Measurements from ENCODE around the gene CAPN5.

The CAPN5 gene

DNA sequence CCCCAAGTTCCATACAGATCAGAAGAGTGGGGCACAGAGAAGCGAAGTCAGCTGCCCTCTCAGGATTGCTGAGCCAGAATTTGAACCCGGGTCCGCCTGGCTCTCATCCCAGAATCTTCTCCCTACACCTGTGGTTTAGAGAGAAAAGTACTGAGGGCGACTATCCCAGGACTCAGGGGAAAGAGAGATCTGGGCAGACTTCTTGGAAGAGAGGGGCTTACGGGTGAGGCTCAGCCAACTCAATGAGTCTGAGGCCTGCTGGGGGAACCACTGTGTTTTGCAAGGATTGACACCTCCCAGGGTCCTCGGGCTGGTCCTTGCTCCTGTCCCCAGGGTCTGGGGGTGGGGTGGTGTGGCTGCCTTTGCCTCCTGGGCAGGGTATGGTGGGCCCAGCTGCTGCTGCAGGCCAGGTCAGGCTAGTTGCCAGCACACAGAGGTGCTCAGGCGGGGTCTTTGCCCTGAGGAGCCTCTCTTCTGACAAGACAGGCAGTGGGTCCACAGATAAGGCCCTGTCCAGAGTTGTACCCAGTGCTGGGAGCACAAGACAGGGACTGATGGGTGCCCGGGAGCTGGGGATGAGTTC, 1.2 kb downstream of the CAPN5 start:
- no peak for DNase-seq

GRCh38 chr11:77068457-77069335, 1.9 kb downstream of the CAPN5 start:
- DNase-seq: no peak

GRCh38 chr11:77069336-77069968, 2.7 kb downstream of the CAPN5 start:
- DNase-seq: no peak

DNA sequence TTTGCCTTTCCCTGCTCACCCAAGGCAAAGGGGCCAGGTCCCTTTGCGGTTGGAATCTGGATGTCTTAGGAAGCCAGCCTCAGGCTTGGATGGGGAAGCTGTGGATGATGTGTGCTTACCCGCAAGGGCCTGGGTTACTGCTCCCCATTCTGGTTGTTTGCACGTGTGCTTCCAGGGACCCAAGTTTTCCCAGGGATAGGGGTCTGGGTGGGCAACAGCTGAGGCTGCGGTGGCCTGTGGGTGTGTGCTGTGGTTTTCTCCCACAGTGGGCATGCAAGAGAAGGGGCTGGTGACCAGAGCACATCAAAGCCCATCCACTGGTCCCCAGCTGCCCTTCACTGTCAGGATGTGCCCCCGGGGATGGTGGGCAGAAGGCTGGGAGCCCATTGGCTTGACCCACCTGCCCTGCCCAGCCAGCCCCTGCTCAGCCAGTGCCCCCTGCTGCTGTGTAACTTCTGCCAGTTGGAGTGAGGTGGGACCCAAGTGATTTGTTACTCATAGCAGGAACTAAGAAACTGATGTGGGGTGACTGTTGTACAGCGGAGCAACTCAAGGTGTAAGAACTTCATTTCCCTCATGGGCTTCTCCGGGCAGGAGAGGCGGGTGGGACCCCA, 3.3 kb downstream of the CAPN5 start:
- DNase-seq: no peak

DNA sequence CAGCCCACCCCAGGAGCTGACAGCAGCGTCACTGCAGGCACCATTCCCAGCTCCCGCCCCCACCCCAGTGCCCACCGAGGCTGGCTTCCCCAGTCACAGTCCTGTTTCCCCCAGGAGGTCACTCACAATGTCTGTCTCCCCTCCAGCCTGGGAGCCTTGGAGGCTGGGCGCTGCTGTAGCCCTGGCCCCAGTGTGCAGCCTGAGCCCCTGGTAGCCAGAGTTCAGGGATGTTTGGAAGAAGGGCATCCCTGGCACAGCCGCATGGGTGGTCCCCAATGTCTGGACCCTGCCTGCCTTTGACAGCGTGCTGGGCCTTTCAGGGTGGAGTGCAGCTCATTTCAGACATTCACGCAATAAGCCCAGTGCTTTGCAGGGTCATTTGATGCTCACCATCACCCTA, 4.3 kb downstream of the CAPN5 start:
- no peak for DNase-seq

- DNase-seq: no peak
These were observed 5.2 kb downstream of the CAPN5 start for GRCh38 chr11:77071671-77072605.

DNA sequence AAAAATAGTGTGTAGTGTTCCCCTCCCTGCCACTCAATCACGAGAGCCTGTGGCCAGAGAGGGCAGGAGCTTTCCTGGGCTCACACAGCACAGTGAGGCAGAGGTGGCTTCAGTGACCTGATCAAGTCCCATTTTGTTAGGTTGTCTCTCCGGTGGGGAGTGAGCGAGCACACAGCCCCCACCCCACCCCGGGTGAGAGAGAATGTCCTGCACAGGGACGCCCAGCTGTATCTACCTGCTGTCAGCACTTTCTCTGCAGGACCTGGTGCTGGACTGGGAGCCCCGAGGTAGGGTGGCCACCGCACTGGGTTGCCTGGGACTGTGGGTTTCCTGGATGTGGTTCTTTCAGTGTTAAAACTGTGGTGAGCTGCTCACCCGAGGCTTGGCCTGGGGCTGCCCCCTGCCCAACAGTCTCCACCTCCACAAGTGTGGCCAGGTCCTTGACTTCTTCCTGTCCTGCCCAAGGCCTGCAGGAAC, 6.1 kb downstream of the CAPN5 start:
- no peak for DNase-seq

GRCh38 chr11:77073328-77074001, 6.7 kb downstream of the CAPN5 start:
- no peak for DNase-seq

- no peak for DNase-seq
These were observed 7.4 kb downstream of the CAPN5 start for GRCh38 chr11:77074205-77074604.

- no peak for DNase-seq
These were observed 8.0 kb downstream of the CAPN5 start for GRCh38 chr11:77074626-77075221.

GRCh38 chr11:77075425-77075905, 8.7 kb downstream of the CAPN5 start:
- no peak for DNase-seq

DNA sequence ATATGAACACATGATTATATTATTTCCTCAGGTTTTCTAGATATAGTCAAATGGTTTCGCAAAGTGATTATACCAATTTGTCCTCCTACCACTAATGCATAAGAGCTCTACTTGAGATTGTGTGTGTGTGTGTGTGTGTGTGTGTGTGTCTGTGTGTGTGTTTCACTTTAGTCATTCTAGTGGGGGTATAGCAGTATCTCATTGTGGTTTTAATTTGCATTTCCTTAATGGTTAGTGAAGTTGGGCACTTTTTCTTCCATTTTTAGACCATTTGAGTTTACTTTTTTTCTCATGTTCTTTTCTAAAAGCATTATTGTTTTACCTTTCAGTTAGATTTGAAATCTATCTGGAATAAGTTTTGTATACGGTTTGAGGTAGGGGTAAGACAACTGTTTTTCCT, 12.9 kb downstream of the CAPN5 start:
- DNase-seq: no peak

GRCh38 chr11:77080643-77081210, 14.0 kb downstream of the CAPN5 start:
- DNase-seq: no peak

DNA sequence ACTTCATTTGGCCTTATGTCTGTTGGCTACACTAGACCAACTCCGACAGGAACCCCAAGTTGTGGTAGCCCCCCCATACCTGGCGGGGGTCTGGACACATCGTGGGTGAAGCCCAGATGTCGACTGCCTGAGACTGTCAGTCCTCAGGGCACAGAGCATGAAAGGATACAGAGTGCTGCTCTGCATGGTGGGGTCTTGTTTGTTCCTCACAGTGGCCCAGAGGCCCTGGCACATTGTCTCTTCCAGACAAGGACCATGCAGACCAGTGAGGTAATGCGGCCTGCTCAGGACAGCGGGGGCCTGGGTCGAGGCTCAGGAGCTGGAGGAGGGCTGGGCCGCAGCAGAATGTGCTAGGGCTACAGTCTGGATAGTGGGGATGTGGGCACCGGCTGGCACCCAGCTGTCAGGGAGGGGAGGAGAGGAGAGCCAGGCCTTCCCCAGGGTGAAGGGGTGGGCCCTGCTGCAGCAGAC, 14.6 kb downstream of the CAPN5 start:
- DNase-seq: no peak

DNA sequence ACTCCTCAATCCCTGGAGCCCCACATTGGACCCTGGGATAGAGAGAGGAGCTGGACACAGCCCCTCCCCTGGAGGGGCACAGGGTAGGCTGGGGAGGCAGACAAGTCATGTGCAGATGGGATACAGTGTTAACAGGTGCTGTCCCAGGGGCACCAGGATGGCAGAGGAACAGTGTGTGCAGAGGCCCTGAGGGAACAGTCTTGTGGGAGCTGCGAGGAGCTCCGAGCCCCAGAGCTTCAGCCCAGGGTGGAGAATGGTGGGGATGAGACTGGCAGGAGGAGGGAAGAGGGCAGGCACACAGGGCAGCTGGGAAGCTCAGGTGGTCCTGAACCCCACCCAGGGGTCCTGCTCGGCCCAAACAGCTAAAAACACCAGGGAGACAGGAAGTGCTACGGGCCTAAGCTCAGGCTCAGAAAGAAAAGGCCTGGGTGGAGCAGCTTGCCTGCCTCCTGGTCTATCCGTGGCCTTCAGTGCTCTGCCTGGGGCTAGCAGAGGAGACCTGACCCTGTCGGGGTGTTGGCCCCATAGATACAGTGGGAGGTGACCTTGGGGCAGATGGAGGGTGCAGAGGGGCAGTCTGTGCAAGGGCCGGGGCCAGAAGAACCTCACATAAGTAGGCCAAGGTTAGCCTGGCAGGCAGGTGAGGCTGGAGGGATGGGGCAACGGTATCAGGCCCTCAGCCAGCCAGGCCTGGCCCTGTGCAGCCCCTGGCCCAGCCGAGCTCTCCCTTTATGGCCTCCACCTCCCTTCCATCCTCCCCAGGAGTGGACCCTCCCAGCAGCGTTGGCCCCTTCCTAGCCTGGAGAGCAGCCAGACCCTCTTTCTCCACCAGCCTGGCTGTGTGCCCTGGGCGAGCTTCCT, 15.4 kb downstream of the CAPN5 start:
- DNase-seq: no peak

GRCh38 chr11:77082838-77083565, 16.2 kb downstream of the CAPN5 start:
- DNase-seq: no peak

- no peak for DNase-seq
These were observed 16.9 kb downstream of the CAPN5 start for GRCh38 chr11:77083566-77084245.

GRCh38 chr11:77084581-77085191, 17.9 kb downstream of the CAPN5 start:
- DNase-seq: no peak

Data from NCI-H2081 (cell line).